WTC11 (cell line): Measurements from ENCODE around the gene ZNF407. TPM values are rescaled to one million over a fixed set of nuclear protein-coding genes. Genes with fewer than 3 reads are reported as not detected.

Experiments
- ATAC-seq: fragments of 200-7000 bp; cut with Tn5 transposase; 2 replicates; pipeline ENCODE4 v1.10.0; 2021; ENCODE audit warnings: mild to moderate bottlenecking, moderate library complexity
- CTCF ChIA-PET: fragments of 300-600 bp; sonication (Branson Sonifier 250); formaldehyde crosslinking; loops from one replicate; lab custom pipeline; 2021; ENCODE audit warnings: antibody characterized with exemption; lab: Charles Lee
- POLR2A ChIA-PET: fragments of 350-600 bp; sonication (Branson Sonifier 250); formaldehyde crosslinking; loops from one replicate; lab custom pipeline; 2021; ENCODE audit warnings: antibody characterized with exemption; lab: Charles Lee
- DNase-seq: peaks from one replicate; pipeline ENCODE4 v3.0.0; 2021; ENCODE audit warnings: low spot score
- H3K27ac Mint-ChIP-seq: 2 replicates; pipeline ENCODE4 v1.8.0; 2021; ENCODE audit warnings: mixed read lengths
- H3K27me3 Mint-ChIP-seq: 2 replicates; pipeline ENCODE4 v1.8.0; 2021; ENCODE audit warnings: low read depth, mild to moderate bottlenecking, moderate library complexity, mixed read lengths
- H3K36me3 Mint-ChIP-seq: 2 replicates; pipeline ENCODE4 v1.8.0; 2021; ENCODE audit warnings: mixed read lengths
- H3K4me1 Mint-ChIP-seq: 2 replicates; pipeline ENCODE4 v1.8.0; 2022; ENCODE audit warnings: mixed read lengths
- H3K4me3 Mint-ChIP-seq: 2 replicates; pipeline ENCODE4 v1.8.0; 2021; ENCODE audit warnings: mild to moderate bottlenecking, moderate library complexity, mixed read lengths
- H3K9me3 Mint-ChIP-seq: 2 replicates; pipeline ENCODE4 v1.8.0; 2021; ENCODE audit warnings: mixed read lengths
- EMX1 ChIP-seq: fragments of 250-450 bp; sonication (Bioruptor Pico); IDR thresholded peaks from 2 replicates; pipeline ENCODE4 v1.8.0; 2021; ENCODE audit warnings: mild to moderate bottlenecking
- ESRRA ChIP-seq: sonication (generic); formaldehyde crosslinking; IDR thresholded peaks from 2 replicates; pipeline ENCODE4 v1.8.1; 2022; ENCODE audit warnings: mild to moderate bottlenecking, missing genetic modification reagents, borderline replicate concordance
- GABPB1 ChIP-seq: sonication (generic); formaldehyde crosslinking; IDR thresholded peaks from 2 replicates; pipeline ENCODE4 v1.8.1; 2023; ENCODE audit warnings: mild to moderate bottlenecking, missing genetic modification reagents
- MXD4 ChIP-seq: fragments of 250-450 bp; sonication (Bioruptor Pico); IDR thresholded peaks from 2 replicates; pipeline ENCODE4 v1.8.0; 2021; ENCODE audit warnings: mild to moderate bottlenecking, moderate library complexity, borderline replicate concordance
- NFYB ChIP-seq: sonication (generic); formaldehyde crosslinking; conservative IDR thresholded peaks from 2 replicates; pipeline ENCODE4 v1.8.0; 2022; ENCODE audit warnings: low read depth, missing genetic modification reagents
- SMAD3 ChIP-seq: sonication (generic); formaldehyde crosslinking; IDR thresholded peaks from 2 replicates; pipeline ENCODE4 v1.8.0; 2022; ENCODE audit warnings: missing genetic modification reagents, mild to moderate bottlenecking, borderline replicate concordance
- SMAD4 ChIP-seq: sonication (generic); formaldehyde crosslinking; IDR thresholded peaks from 2 replicates; pipeline ENCODE4 v1.8.0; 2022; ENCODE audit warnings: mild to moderate bottlenecking, missing genetic modification reagents
- ZNF317 ChIP-seq: sonication (generic); formaldehyde crosslinking; IDR thresholded peaks from 2 replicates; pipeline ENCODE4 v1.8.1; 2023; ENCODE audit warnings: low read depth, mild to moderate bottlenecking, moderate library complexity, missing genetic modification reagents, borderline replicate concordance
- ZNF396 ChIP-seq: fragments of 250-450 bp; sonication (Bioruptor Pico); IDR thresholded peaks from 2 replicates; pipeline ENCODE4 v1.8.0; 2021; ENCODE audit warnings: mild to moderate bottlenecking, moderate library complexity, borderline replicate concordance
- total RNA-seq: library from RNA; stranded (reverse); gene quantifications from 3 replicates; pipeline ENCODE4 v1.2.3, GENCODE V29; 2021
- TF ChIP-seq, protein P1 (sequence below): sonication (generic); formaldehyde crosslinking; IDR thresholded peaks from 2 replicates; pipeline ENCODE4 v1.8.0; 2022; ENCODE audit warnings: mild to moderate bottlenecking, missing genetic modification reagents
- TF ChIP-seq, protein P2 (sequence below): sonication (generic); formaldehyde crosslinking; IDR thresholded peaks from 2 replicates; pipeline ENCODE4 v1.8.1; 2023; ENCODE audit warnings: mild to moderate bottlenecking, missing genetic modification reagents, moderate library complexity
- TF ChIP-seq, protein P3 (sequence below): fragments of 250-450 bp; sonication (Bioruptor Pico); IDR thresholded peaks from 2 replicates; pipeline ENCODE4 v1.9.0; 2021; ENCODE audit warnings: moderate library complexity, mild to moderate bottlenecking, inconsistent platforms, borderline replicate concordance
- TF ChIP-seq, protein P4 (sequence below): fragments of 250-450 bp; sonication (Bioruptor Pico); IDR thresholded peaks from 2 replicates; pipeline ENCODE4 v2.1.2; 2022; ENCODE audit warnings: mild to moderate bottlenecking, moderate library complexity
- TF ChIP-seq, protein P5 (sequence below): sonication (generic); formaldehyde crosslinking; IDR thresholded peaks from 2 replicates; pipeline ENCODE4 v1.8.0; 2022; ENCODE audit warnings: mild to moderate bottlenecking, missing genetic modification reagents
- TF ChIP-seq, protein P6 (sequence below): sonication (generic); formaldehyde crosslinking; IDR thresholded peaks from 2 replicates; pipeline ENCODE4 v1.8.0; 2023; ENCODE audit warnings: missing genetic modification reagents
- TF ChIP-seq, protein P7 (sequence below): sonication (generic); formaldehyde crosslinking; conservative IDR thresholded peaks from 2 replicates; pipeline ENCODE4 v1.8.1; 2023; ENCODE audit warnings: mild to moderate bottlenecking, low read depth, missing genetic modification reagents, moderate library complexity
- TF ChIP-seq, protein P8 (sequence below): sonication (generic); formaldehyde crosslinking; IDR thresholded peaks from 2 replicates; pipeline ENCODE4 v1.8.1; 2022; ENCODE audit warnings: mild to moderate bottlenecking, moderate library complexity, missing genetic modification reagents
- TF ChIP-seq, protein P9 (sequence below): fragments of 200-600 bp; IDR thresholded peaks from 2 replicates; pipeline ENCODE4 v1.8.0; 2022; ENCODE audit warnings: antibody characterized with exemption

The ZNF407 gene
- total RNA-seq, 1 experiment from 2014 or later = 6.5 TPM

DNA sequence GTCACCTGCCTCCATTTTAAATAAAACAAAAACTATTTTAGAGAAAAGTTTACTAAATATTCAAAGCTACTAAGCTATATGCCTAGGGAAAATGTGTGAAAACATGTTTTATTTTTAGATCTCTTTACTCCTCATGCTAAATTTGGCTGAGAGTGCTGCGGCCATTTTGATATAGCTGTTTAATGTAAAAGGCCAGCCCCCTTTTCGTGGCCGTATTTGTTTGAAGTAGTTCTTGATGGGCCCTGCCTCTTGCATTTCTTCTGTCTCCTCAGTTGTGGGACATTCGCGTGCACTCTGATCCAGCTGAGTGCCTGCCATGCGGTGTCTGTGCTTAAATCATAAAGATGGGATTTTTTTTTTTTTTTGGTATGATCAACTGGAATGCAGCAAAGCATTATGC is 64.0 kb downstream of the ZNF407 start:
- Mint-ChIP-seq H3K27me3 (no peaks in the 10 kb centered on the region), H3K4me3 (no peak overlapping the region), H3K27ac (no peak overlapping the region), H3K4me1 (peaks cover 5% of the 10 kb centered on the region), H3K9me3 (no peaks in the 10 kb centered on the region), H3K36me3 (no peaks in the 10 kb centered on the region)
- POLR2A ChIA-PET = no interaction called here
- CTCF ChIA-PET = no interaction called here
- TF ChIP-seq, protein P1, sequence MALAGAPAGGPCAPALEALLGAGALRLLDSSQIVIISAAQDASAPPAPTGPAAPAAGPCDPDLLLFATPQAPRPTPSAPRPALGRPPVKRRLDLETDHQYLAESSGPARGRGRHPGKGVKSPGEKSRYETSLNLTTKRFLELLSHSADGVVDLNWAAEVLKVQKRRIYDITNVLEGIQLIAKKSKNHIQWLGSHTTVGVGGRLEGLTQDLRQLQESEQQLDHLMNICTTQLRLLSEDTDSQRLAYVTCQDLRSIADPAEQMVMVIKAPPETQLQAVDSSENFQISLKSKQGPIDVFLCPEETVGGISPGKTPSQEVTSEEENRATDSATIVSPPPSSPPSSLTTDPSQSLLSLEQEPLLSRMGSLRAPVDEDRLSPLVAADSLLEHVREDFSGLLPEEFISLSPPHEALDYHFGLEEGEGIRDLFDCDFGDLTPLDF (CRISPR knock-in tag) = no peak
- TF ChIP-seq MXD4 (no peak), ESRRA (no peak), SMAD4 (CRISPR knock-in tag) (no peak), GABPB1 (CRISPR knock-in tag) (no peak), NFYB (CRISPR knock-in tag) (no peak)
- TF ChIP-seq, protein P2, sequence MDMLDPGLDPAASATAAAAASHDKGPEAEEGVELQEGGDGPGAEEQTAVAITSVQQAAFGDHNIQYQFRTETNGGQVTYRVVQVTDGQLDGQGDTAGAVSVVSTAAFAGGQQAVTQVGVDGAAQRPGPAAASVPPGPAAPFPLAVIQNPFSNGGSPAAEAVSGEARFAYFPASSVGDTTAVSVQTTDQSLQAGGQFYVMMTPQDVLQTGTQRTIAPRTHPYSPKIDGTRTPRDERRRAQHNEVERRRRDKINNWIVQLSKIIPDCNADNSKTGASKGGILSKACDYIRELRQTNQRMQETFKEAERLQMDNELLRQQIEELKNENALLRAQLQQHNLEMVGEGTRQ (CRISPR knock-in tag) = no peak
- TF ChIP-seq, protein P3, sequence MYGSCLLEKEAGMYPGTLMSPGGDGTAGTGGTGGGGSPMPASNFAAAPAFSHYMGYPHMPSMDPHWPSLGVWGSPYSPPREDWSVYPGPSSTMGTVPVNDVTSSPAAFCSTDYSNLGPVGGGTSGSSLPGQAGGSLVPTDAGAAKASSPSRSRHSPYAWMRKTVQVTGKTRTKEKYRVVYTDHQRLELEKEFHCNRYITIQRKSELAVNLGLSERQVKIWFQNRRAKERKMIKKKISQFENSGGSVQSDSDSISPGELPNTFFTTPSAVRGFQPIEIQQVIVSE = no peak
- TF ChIP-seq, protein P4, sequence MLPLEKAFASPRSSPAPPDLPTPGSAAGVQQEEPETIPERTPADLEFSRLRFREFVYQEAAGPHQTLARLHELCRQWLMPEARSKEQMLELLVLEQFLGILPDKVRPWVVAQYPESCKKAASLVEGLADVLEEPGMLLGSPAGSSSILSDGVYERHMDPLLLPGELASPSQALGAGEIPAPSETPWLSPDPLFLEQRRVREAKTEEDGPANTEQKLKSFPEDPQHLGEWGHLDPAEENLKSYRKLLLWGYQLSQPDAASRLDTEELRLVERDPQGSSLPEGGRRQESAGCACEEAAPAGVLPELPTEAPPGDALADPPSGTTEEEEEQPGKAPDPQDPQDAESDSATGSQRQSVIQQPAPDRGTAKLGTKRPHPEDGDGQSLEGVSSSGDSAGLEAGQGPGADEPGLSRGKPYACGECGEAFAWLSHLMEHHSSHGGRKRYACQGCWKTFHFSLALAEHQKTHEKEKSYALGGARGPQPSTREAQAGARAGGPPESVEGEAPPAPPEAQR (CRISPR knock-in tag) = no peak
- TF ChIP-seq, protein P5, sequence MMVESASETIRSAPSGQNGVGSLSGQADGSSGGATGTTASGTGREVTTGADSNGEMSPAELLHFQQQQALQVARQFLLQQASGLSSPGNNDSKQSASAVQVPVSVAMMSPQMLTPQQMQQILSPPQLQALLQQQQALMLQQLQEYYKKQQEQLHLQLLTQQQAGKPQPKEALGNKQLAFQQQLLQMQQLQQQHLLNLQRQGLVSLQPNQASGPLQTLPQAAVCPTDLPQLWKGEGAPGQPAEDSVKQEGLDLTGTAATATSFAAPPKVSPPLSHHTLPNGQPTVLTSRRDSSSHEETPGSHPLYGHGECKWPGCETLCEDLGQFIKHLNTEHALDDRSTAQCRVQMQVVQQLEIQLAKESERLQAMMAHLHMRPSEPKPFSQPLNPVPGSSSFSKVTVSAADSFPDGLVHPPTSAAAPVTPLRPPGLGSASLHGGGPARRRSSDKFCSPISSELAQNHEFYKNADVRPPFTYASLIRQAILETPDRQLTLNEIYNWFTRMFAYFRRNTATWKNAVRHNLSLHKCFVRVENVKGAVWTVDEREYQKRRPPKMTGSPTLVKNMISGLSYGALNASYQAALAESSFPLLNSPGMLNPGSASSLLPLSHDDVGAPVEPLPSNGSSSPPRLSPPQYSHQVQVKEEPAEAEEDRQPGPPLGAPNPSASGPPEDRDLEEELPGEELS (CRISPR knock-in tag) = no peak
- TF ChIP-seq, protein P6, sequence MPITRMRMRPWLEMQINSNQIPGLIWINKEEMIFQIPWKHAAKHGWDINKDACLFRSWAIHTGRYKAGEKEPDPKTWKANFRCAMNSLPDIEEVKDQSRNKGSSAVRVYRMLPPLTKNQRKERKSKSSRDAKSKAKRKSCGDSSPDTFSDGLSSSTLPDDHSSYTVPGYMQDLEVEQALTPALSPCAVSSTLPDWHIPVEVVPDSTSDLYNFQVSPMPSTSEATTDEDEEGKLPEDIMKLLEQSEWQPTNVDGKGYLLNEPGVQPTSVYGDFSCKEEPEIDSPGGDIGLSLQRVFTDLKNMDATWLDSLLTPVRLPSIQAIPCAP = no peak
- TF ChIP-seq, protein P7, sequence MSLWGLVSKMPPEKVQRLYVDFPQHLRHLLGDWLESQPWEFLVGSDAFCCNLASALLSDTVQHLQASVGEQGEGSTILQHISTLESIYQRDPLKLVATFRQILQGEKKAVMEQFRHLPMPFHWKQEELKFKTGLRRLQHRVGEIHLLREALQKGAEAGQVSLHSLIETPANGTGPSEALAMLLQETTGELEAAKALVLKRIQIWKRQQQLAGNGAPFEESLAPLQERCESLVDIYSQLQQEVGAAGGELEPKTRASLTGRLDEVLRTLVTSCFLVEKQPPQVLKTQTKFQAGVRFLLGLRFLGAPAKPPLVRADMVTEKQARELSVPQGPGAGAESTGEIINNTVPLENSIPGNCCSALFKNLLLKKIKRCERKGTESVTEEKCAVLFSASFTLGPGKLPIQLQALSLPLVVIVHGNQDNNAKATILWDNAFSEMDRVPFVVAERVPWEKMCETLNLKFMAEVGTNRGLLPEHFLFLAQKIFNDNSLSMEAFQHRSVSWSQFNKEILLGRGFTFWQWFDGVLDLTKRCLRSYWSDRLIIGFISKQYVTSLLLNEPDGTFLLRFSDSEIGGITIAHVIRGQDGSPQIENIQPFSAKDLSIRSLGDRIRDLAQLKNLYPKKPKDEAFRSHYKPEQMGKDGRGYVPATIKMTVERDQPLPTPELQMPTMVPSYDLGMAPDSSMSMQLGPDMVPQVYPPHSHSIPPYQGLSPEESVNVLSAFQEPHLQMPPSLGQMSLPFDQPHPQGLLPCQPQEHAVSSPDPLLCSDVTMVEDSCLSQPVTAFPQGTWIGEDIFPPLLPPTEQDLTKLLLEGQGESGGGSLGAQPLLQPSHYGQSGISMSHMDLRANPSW (CRISPR knock-in tag) = no peak
- ATAC-seq (no peak), DNase-seq (no peak)

DNA sequence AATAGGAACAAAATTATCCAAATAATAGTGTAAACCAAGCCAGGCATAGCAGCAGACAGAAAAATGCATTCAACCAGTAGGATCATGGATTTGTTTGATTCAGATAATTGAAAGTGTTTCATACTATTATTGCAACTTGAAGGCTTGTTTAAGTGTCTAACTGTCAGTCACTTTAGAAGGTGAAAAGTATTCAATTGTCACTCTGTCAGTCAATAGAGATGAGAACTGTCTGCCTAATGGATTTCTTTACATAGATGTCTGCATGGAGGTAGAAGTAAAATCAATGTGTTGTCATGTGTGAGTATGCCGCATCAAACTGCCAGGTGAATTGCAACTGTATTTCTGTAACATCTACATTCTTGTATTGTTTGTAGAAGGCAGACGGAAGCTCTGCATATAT is 65.0 kb downstream of the ZNF407 start:
- Mint-ChIP-seq H3K4me1 (peaks cover 5% of the 10 kb centered on the region), H3K36me3 (no peaks in the 10 kb centered on the region), H3K27me3 (no peaks in the 10 kb centered on the region), H3K9me3 (no peaks in the 10 kb centered on the region), H3K27ac (no peak overlapping the region; the same call in 1 of the 2 replicates)
- POLR2A ChIA-PET = no interaction called here
- CTCF ChIA-PET = no interaction called here
- ATAC-seq (no peak), DNase-seq (no peak)
- TF ChIP-seq ZNF317 (CRISPR knock-in tag) (no peak), ZNF396 (CRISPR knock-in tag) (no peak), SMAD3 (CRISPR knock-in tag) (no peak), EMX1 (no peak), GABPB1 (CRISPR knock-in tag) (no peak)
- TF ChIP-seq, protein P6 = no peak
- TF ChIP-seq, protein P8, sequence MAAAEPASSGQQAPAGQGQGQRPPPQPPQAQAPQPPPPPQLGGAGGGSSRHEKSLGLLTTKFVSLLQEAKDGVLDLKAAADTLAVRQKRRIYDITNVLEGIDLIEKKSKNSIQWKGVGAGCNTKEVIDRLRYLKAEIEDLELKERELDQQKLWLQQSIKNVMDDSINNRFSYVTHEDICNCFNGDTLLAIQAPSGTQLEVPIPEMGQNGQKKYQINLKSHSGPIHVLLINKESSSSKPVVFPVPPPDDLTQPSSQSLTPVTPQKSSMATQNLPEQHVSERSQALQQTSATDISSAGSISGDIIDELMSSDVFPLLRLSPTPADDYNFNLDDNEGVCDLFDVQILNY (CRISPR knock-in tag) = no peak
- TF ChIP-seq, protein P3 = no peak
- TF ChIP-seq, protein P9, sequence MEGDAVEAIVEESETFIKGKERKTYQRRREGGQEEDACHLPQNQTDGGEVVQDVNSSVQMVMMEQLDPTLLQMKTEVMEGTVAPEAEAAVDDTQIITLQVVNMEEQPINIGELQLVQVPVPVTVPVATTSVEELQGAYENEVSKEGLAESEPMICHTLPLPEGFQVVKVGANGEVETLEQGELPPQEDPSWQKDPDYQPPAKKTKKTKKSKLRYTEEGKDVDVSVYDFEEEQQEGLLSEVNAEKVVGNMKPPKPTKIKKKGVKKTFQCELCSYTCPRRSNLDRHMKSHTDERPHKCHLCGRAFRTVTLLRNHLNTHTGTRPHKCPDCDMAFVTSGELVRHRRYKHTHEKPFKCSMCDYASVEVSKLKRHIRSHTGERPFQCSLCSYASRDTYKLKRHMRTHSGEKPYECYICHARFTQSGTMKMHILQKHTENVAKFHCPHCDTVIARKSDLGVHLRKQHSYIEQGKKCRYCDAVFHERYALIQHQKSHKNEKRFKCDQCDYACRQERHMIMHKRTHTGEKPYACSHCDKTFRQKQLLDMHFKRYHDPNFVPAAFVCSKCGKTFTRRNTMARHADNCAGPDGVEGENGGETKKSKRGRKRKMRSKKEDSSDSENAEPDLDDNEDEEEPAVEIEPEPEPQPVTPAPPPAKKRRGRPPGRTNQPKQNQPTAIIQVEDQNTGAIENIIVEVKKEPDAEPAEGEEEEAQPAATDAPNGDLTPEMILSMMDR = no peak
- TF ChIP-seq, all 79 proteins: peak for 0
- H3K4me3 Mint-ChIP-seq = no peak overlapping the region
